ENCODE data around the gene FAM13A. TPM values are rescaled to one million over a fixed set of nuclear protein-coding genes. Genes with fewer than 3 reads are reported as not detected.

The FAM13A gene
- total and polyA plus RNA-seq, 2 of the 13 experiments (the other 11 are each of a cell fraction or from before 2014, with no cell fraction given): 1.2 to 36.2 TPM

DNA sequence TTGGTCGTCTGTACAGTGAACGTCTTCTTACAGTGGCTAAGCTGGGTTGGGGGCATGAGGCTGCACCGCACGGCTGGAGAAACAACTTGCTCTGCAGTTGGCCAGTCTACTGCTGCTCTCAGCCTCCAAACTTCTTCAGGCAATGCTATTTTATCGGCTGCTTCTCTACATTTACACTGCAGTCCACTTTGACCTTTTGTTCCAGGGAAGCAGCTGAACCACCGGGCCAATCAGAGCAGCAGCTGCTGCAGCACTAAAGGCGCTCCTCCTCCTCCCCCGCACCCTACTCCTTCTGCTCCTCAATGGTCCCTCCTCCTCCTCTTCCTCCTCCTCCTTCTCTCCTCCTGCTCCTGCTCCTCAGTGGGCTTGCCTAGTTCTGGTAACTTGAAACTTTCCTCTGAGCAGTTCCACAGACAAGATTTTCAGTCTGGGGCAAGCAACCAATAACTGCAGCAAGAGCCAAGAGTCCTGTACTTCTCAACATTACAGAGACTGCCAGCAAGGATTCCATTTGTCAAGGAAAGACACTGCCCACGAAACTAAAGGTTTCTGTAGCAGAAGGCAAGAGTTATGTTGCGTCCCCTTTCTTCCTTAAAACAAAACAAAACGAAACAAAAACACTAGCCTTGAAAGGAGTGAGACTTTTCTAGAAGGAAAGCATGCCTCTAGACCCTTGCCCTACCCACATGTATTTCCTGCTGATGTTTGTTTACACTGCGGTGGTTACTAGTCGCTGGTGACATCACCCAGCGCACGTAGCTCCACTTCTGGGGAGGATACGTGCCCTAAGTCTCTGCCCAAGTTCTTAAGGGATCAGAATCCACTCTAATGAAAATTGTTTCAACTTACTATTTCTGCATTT is 233.7 kb downstream of the FAM13A start (continued):
- TF ChIP-seq ZNF7 (CRISPR knock-in tag; IDR thresholded peaks at IDR 0.05) (no peak), ZFP90 (CRISPR knock-in tag; IDR thresholded peaks at IDR 0.05; ENCODE audit: borderline replicate concordance) (no peak), JUN (CRISPR knock-in tag; IDR thresholded peaks at IDR 0.05) (no peak), NCOA2 (CRISPR knock-in tag; IDR thresholded peaks at IDR 0.05) (no peak), NR3C1 (CRISPR knock-in tag; IDR thresholded peaks at IDR 0.05) (no peak), MLLT10 (CRISPR knock-in tag; IDR thresholded peaks at IDR 0.05) (no peak), PHB2 (IDR thresholded peaks at IDR 0.05; ENCODE audit: partially characterized antibody) (no peak), ZNF326 (CRISPR knock-in tag; IDR thresholded peaks at IDR 0.05; ENCODE audit: borderline replicate concordance) (no peak), REXO4 (CRISPR knock-in tag; IDR thresholded peaks at IDR 0.05; ENCODE audit: borderline replicate concordance) (no peak), ZNF138 (CRISPR knock-in tag; IDR thresholded peaks at IDR 0.05; ENCODE audit: low read depth) (no peak), DNMT3B (CRISPR knock-in tag; conservative IDR thresholded peaks at IDR 0.05) (no peak), PRPF4 (IDR thresholded peaks at IDR 0.05; ENCODE audit: low read depth, low read length, poor library complexity, severe bottlenecking) (no peak), HOXD1 (CRISPR knock-in tag; IDR thresholded peaks at IDR 0.05) (no peak), ZNF512B (CRISPR knock-in tag; IDR thresholded peaks at IDR 0.05; ENCODE audit: borderline replicate concordance) (no peak), SRY (CRISPR knock-in tag; IDR thresholded peaks at IDR 0.05) (peak; percentile 22; the same call in 1 of the 2 replicates), MBNL3 (CRISPR knock-in tag; conservative IDR thresholded peaks at IDR 0.05) (no peak), NFIB (CRISPR knock-in tag; IDR thresholded peaks at IDR 0.05; ENCODE audit: borderline replicate concordance) (no peak), SP5 (CRISPR knock-in tag; IDR thresholded peaks at IDR 0.05; ENCODE audit: borderline replicate concordance, low read depth) (peak; percentile 22; the same call in 1 of the 2 replicates)
- TF ChIP-seq, protein P1, sequence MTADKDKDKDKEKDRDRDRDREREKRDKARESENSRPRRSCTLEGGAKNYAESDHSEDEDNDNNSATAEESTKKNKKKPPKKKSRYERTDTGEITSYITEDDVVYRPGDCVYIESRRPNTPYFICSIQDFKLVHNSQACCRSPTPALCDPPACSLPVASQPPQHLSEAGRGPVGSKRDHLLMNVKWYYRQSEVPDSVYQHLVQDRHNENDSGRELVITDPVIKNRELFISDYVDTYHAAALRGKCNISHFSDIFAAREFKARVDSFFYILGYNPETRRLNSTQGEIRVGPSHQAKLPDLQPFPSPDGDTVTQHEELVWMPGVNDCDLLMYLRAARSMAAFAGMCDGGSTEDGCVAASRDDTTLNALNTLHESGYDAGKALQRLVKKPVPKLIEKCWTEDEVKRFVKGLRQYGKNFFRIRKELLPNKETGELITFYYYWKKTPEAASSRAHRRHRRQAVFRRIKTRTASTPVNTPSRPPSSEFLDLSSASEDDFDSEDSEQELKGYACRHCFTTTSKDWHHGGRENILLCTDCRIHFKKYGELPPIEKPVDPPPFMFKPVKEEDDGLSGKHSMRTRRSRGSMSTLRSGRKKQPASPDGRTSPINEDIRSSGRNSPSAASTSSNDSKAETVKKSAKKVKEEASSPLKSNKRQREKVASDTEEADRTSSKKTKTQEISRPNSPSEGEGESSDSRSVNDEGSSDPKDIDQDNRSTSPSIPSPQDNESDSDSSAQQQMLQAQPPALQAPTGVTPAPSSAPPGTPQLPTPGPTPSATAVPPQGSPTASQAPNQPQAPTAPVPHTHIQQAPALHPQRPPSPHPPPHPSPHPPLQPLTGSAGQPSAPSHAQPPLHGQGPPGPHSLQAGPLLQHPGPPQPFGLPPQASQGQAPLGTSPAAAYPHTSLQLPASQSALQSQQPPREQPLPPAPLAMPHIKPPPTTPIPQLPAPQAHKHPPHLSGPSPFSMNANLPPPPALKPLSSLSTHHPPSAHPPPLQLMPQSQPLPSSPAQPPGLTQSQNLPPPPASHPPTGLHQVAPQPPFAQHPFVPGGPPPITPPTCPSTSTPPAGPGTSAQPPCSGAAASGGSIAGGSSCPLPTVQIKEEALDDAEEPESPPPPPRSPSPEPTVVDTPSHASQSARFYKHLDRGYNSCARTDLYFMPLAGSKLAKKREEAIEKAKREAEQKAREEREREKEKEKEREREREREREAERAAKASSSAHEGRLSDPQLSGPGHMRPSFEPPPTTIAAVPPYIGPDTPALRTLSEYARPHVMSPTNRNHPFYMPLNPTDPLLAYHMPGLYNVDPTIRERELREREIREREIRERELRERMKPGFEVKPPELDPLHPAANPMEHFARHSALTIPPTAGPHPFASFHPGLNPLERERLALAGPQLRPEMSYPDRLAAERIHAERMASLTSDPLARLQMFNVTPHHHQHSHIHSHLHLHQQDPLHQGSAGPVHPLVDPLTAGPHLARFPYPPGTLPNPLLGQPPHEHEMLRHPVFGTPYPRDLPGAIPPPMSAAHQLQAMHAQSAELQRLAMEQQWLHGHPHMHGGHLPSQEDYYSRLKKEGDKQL (CRISPR knock-in tag; IDR thresholded peaks at IDR 0.05; ENCODE audit: low read depth): no peak
- TF ChIP-seq, protein P2, sequence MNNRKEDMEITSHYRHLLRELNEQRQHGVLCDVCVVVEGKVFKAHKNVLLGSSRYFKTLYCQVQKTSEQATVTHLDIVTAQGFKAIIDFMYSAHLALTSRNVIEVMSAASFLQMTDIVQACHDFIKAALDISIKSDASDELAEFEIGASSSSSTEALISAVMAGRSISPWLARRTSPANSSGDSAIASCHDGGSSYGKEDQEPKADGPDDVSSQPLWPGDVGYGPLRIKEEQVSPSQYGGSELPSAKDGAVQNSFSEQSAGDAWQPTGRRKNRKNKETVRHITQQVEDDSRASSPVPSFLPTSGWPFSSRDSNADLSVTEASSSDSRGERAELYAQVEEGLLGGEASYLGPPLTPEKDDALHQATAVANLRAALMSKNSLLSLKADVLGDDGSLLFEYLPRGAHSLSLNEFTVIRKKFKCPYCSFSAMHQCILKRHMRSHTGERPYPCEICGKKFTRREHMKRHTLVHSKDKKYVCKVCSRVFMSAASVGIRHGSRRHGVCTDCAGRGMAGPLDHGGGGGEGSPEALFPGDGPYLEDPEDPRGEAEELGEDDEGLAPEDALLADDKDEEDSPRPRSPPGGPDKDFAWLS (CRISPR knock-in tag; IDR thresholded peaks at IDR 0.05; ENCODE audit: borderline replicate concordance): no peak
